Gastrocnemius medialis (tissue), 4 donors: ENCODE measurements around the gene SEC22C. TPM values are rescaled to one million over a fixed set of nuclear protein-coding genes. Genes with fewer than 3 reads are reported as not detected.

Experiments used
- ATAC-seq, 2 donors: fragments of 150-250 bp; one replicate each; pipeline ENCODE4 v1.9.1; 2016
- DNase-seq, 2 donors: peaks; one replicate each; pipeline ENCODE4 v3.0.0-alpha.2; 2019
- H3K27ac ChIP-seq, 4 donors: fragments of 200-600 bp; sonication (generic); 1 replicate in 1 of 4; 2 replicates in 3 of 4; pipeline ENCODE4 v1.5.1; 2016 to 2018; ENCODE audit warnings: mild to moderate bottlenecking in 2 of 4, moderate library complexity in 1 of 4
- H3K27me3 ChIP-seq, 3 donors: fragments of 200-600 bp; sonication (generic) in 2 of 3; 1 replicate in 1 of 3; 2 replicates in 2 of 3; pipeline versions ENCODE4 v1.5.1 to v1.6.0; 2016 to 2019; ENCODE audit warnings: mild to moderate bottlenecking in 1 of 3, moderate library complexity in 1 of 3
- H3K36me3 ChIP-seq, 2 donors: fragments of 200-600 bp; sonication (generic) in 1 of 2; one replicate each; pipeline ENCODE4 v1.5.1; 2017 to 2018
- H3K4me1 ChIP-seq, 2 donors: fragments of 200-600 bp; sonication (generic) in 1 of 2; one replicate each; pipeline ENCODE4 v1.5.1; 2016 to 2017; ENCODE audit warnings: mild to moderate bottlenecking in 2 of 2
- H3K4me3 ChIP-seq, 4 donors: fragments of 200-600 bp; sonication (generic) in 3 of 4; 1 replicate in 1 of 4; 2 replicates in 3 of 4; pipeline ENCODE4 v1.5.1; 2016 to 2019; ENCODE audit warnings: mild to moderate bottlenecking in 2 of 4
- H3K9me3 ChIP-seq, 3 donors: fragments of 200-600 bp; sonication (generic) in 2 of 3; 1 replicate in 1 of 3; 2 replicates in 2 of 3; pipeline ENCODE4 v1.5.1; 2016 to 2019
- POLR2A ChIP-seq, 2 donors: fragments of 450-650 bp; IDR thresholded peaks; one replicate each; pipeline ENCODE4 v1.6.1; 2017; ENCODE audit warnings: antibody characterized with exemption in 2 of 2, mild to moderate bottlenecking in 2 of 2, moderate library complexity in 2 of 2
- in situ Hi-C, 4 donors: fragments of 200-750 bp; cut with MboI; loops; one replicate each; pipeline versions ENCODE4 v1.15.0 to v1.8.0; 2017; ENCODE audit warnings: low sequenced_read_pairs in 4 of 4
- intact Hi-C: fragments of 100-400 bp; cut with DNase I; formaldehyde crosslinking; loops from one replicate; pipeline ENCODE4 v1.15.1; 2023; ENCODE audit warnings: low total_unique reads
- total RNA-seq, 4 donors: library from RNA; depleted of rRNA; stranded (reverse); fragments of >200 nt; gene quantifications; one replicate each; pipeline versions ENCODE4 v1.1.0 to v1.2.3, GENCODE V29; 2016
- TF ChIP-seq, protein P1 (sequence below), 5 experiments: fragments of 450-650 bp in 3 of 5; fragments of 200-600 bp in 2 of 5; sonication (generic) in 2 of 5; IDR thresholded peaks in 4 of 5; conservative IDR thresholded peaks in 1 of 5; 1 replicate in 4 of 5; 2 replicates in 1 of 5; pipeline ENCODE4 v1.5.1; 2016 to 2019; ENCODE audit warnings: antibody characterized with exemption in 5 of 5, mild to moderate bottlenecking in 3 of 5, moderate library complexity in 3 of 5

SEC22C gene
- total RNA-seq, 4 donors from 2014 or later = 35.5 to 54.6 (median 40.6) TPM

- in situ Hi-C loops = no loop called here
- Histone ChIP-seq H3K9me3 (no peaks in the 10 kb centered on the region), H3K4me3 (no peak overlapping the region), H3K36me3 (no peaks in the 10 kb centered on the region), H3K4me1 (no peaks in the 10 kb centered on the region), H3K27ac (no peak overlapping the region), H3K27me3 (no peaks in the 10 kb centered on the region)
- intact Hi-C loops = no loop called here
- no peak for DNase-seq
- no peak for ATAC-seq
- TF ChIP-seq, protein P1, sequence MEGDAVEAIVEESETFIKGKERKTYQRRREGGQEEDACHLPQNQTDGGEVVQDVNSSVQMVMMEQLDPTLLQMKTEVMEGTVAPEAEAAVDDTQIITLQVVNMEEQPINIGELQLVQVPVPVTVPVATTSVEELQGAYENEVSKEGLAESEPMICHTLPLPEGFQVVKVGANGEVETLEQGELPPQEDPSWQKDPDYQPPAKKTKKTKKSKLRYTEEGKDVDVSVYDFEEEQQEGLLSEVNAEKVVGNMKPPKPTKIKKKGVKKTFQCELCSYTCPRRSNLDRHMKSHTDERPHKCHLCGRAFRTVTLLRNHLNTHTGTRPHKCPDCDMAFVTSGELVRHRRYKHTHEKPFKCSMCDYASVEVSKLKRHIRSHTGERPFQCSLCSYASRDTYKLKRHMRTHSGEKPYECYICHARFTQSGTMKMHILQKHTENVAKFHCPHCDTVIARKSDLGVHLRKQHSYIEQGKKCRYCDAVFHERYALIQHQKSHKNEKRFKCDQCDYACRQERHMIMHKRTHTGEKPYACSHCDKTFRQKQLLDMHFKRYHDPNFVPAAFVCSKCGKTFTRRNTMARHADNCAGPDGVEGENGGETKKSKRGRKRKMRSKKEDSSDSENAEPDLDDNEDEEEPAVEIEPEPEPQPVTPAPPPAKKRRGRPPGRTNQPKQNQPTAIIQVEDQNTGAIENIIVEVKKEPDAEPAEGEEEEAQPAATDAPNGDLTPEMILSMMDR (IDR thresholded peaks at IDR 0.05 in 4 of 5, conservative IDR thresholded peaks at IDR 0.05 in 1 of 5) = no peak
- TF ChIP-seq POLR2A (IDR thresholded peaks at IDR 0.05) = no peak
Observed at GRCh38 chr3:42520906-42521305, 60.9 kb downstream of the SEC22C start.

DNA sequence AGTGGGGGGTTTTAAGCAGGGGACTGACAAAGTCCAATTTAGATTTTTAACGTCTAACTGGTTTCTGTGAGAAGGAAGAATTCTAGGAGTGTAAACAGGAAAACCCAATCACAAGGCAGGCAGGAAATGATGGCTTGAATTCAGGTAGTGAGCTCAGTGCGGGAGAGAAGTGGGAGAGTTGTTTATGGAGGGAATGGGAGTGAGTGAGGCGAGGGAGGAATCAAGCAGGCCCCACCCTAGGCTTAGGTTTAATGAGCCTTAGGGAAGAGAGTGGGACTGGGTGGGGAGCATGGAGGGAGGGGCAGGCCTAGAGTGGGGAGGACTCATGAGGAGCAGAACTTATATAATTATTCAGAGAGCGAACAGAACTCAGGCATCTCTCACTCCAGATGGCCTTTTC is 61.4 kb downstream of the SEC22C start:
- no peaks in the 10 kb centered on the region for H3K27me3 ChIP-seq
- H3K27ac ChIP-seq = no peak overlapping the region
- H3K36me3 ChIP-seq = no peaks in the 10 kb centered on the region
- H3K4me3 ChIP-seq = no peak overlapping the region
- no peaks in the 10 kb centered on the region for H3K9me3 ChIP-seq
- ATAC-seq = no peak
- no peak for TF ChIP-seq POLR2A (IDR thresholded peaks at IDR 0.05)
- TF ChIP-seq, protein P1 (IDR thresholded peaks at IDR 0.05 in 4 of 5, conservative IDR thresholded peaks at IDR 0.05 in 1 of 5) = no peak
- in situ Hi-C loops = no loop called here
- DNase-seq = no peak
- no peaks in the 10 kb centered on the region for H3K4me1 ChIP-seq
- intact Hi-C loops = no loop called here

GRCh38 chr3:42519568-42519962 is 62.2 kb downstream of the SEC22C start:
- no peaks in the 10 kb centered on the region for H3K27me3 ChIP-seq
- no peaks in the 10 kb centered on the region for H3K4me1 ChIP-seq
- H3K4me3 ChIP-seq = no peak overlapping the region
- ATAC-seq = no peak
- H3K9me3 ChIP-seq = no peaks in the 10 kb centered on the region
- intact Hi-C loops (no loop called here), in situ Hi-C loops (no loop called here)
- no peak overlapping the region for H3K27ac ChIP-seq
- DNase-seq = no peak
- TF ChIP-seq, protein P1 (IDR thresholded peaks at IDR 0.05 in 4 of 5, conservative IDR thresholded peaks at IDR 0.05 in 1 of 5) = no peak
- no peak for TF ChIP-seq POLR2A (IDR thresholded peaks at IDR 0.05)
- H3K36me3 ChIP-seq = no peaks in the 10 kb centered on the region

GRCh38 chr3:42518800-42519567 is 62.8 kb downstream of the SEC22C start:
- no peaks in the 10 kb centered on the region for H3K36me3 ChIP-seq
- ATAC-seq = no peak
- no peaks in the 10 kb centered on the region for H3K4me1 ChIP-seq
- TF ChIP-seq, protein P1 (IDR thresholded peaks at IDR 0.05 in 4 of 5, conservative IDR thresholded peaks at IDR 0.05 in 1 of 5) = peak in 1 of 5 experiments; percentile 20
- TF ChIP-seq POLR2A (IDR thresholded peaks at IDR 0.05) = no peak
- no peaks in the 10 kb centered on the region for H3K9me3 ChIP-seq
- no peak overlapping the region for H3K27ac ChIP-seq
- H3K4me3 ChIP-seq = no peak overlapping the region
- DNase-seq = no peak
- H3K27me3 ChIP-seq = no peaks in the 10 kb centered on the region
- intact Hi-C loops (no loop called here), in situ Hi-C loops (no loop called here)
